NCI-H1436 (cell line): Measurements from ENCODE around the gene ALG8.
"Not testable (repeated sequence)": the region's sequence is repeated elsewhere in the genome, so short reads cannot be mapped to it uniquely, and the experiment has no call there.

Source experiments
- DNase-seq: peaks from one replicate; lab custom pipeline; 2025; lab: John Stamatoyannopoulos, UW

ALG8 gene

DNA sequence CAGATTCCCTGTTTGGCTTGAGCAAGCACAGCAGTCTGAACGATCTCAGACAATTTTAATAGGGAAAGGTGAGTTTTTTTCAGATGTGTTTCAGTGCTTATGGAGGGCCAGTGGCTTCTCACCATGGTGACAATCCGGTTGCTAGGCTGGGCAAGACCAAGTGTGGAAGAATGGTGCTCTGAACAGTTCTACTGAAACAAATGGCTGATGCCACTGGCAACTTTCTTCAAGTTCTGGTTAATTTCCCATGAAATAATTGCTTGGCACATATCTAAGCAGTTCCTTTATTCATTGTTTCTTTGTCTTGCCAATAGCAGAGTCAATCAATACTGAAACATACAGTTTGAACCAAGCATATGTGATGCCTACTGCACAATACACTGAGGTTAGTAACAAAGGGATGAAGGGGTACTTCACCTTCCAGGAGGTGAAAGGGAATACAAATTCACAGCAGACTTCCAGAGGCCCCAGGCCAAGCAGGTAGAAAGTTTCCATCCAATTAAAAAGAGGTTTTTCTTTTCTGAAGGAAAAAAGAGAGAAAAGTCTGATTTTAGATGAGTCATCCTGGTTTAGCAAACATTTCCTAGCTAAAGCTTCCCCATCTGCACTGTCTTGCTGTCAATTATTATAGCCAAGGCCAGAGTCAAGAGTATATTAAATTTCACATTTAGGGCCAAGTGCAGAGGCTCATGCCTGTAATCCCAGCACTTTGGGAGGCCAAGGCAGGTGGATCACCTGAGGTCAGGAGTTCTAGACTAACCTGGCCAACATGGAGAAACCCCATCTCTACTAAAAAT lies 38.6 kb downstream of the ALG8 start:
- DNase-seq, result no peak

DNA sequence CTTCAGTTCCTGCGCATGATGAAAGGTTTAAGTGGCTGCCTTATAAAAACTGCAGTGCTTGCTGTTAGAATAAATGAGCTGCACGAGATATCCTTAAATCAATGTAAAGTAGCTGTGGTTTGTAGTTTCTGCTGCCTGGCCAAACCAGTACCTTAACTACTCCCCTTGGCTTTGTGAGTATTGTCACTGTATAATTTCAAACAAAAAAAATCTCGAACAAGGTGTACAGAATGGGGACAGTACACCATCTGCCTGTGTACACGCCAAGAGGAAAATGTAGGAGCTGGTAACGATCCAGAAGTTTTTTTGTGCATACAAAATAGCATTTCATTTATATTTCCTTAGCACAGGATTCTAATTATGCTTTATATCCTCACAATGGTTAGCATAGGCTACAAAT lies 39.2 kb downstream of the ALG8 start:
- no peak for DNase-seq

DNA sequence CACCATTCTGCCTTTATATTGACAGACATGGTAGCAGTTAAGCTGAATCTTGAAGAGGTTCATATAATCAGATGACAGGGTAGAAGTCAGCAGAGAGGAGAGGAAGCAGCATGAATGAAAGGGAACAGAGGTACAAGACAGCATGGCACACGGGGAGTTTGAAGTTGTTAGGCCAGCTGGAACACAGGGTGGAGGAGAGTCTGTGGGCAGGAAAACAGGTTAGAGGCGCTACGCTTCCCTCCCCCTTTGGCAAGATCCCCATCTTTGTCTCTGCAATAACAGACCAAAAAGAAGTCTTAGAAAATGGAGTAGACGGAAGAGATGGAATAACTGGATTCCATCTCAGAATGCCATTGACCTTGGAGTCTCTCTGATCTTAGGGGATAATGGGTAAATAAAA lies 39.8 kb downstream of the ALG8 start:
- DNase-seq, result no peak

DNA sequence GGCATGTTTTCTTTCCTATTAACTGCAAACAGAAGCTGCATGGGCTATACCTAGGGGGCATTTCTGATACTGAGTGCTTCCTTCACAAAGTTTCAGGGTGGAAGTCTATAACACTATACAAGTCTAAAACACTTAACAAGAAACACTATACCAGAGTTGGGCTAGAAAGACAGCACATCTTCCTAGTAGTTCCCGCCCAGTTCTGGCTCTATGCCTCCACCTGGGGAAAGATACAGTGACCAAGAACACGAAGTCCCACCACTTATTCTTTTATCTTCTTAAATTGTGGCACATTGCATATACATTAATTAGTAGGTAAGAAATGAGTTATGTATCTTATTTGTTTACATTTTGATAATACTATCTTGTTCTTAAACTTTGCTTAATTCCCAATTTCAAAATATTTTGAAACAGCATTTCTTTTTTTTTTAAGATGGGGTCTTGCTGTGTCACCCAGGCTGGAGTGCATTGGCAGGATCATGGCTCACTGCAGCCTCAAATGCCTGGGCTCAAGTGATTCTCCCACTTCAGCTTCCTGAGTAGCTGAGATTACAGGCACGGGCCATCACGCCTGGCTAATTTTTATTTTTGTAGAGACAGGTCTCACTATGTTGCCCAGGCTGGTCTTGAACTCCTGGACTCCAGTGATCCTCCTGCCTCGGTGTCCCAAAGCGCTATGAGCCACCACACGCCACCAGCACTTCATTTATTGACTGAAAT lies 41.6 kb downstream of the ALG8 start:
- DNase-seq, result no peak

DNA sequence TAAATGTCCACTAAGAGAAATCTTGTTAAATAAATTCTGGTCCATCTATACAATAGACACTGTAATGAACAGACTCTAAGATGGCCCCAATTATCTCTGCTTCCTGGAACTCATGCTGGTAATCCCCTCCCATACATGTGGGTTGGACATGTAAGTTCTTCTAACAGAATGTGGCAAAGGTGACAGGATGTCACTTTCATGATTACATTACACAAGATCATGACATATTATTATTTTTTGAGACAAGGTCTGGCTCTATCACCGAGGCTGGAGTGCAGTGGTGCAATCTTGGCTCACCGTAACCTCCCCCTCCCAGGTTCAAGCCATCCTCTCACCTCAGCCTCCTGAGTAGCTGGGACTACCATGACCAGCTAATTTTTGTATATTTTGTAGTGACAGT lies 45.2 kb downstream of the ALG8 start:
- DNase-seq, result no peak

DNA sequence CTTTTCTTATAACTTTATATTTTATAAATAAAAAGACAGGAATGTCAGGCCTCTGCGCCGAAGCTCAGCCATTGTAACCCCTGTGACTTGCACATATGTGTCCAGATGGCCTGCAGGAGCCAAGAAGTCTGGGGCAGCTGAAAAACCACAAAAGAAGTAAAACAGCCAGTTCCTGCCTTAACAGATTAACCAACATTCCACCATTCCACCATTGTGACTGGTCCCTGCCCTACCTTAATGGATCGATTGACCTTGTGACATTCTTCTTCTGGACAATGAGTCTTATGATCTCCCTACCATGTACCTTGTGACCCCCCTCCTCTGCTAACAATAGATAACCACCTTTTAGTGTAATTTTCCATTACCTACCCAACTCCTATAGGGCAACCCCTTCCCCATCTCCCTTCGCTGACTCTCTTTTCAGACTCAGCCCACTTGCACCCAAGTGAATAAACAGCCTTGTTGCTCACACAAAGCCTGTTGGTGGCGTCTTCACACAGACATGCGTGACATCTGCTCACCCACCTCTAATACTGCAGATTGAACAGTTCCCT lies 52.8 kb downstream of the ALG8 start:
- DNase-seq, result not testable (repeated sequence)

DNA sequence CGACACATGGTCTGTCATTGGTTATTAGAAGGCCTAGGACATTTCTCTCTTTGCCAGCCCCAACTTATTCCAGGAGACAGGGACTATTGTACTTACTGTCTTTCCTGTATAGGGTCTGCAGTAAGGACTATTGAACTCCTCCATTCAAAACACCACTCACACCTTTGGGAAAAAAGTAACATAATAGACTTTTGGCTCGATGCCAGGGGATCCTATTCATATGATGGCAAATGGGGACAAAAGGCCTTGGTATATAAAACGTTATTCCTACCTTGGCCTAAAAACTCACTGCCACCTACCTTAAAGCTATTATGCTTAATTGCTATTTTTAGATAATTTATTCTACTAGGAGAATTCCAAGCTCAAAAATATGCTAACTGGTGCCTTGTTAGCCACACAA lies 53.5 kb downstream of the ALG8 start:
- DNase-seq, result no peak

DNA sequence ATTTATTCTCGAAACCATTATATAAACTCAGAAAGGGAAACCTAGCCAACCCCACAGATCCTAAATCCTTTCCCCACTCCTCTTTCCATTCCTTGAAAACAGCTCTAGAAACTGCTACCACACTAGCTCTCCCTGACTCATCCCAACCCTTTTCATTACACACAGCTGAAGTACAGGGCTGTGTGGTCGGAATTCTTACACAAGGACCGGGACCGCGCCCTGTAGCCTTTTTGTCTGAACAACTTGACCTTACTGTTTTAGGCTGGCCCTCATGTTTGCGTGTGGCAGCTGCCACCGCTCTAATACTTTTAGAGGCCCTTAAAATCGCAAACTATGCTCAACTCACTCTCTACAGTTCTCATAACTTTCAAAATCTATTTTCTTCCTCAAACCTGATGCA lies 54.9 kb downstream of the ALG8 start:
- not testable (repeated sequence) for DNase-seq

DNA sequence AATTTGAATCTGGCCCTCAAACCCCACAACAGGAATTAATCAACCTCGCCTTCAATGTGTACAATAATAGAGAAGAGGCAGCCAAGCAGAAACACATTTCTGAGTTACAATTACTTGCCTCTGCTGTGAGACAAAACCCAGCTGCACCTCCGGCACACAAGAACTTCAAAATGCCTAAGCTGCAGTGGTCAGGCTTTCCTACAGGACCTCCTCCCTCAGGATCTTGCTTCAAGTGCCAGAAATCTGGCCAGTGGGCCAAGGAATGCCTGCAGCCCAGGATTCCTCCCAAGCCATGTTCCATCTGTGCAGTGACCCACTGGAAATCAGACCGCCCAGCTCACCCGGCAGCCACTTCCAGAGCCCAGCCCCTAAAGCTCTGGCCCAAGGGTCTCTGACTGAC lies 56.4 kb downstream of the ALG8 start:
- no peak for DNase-seq

DNA sequence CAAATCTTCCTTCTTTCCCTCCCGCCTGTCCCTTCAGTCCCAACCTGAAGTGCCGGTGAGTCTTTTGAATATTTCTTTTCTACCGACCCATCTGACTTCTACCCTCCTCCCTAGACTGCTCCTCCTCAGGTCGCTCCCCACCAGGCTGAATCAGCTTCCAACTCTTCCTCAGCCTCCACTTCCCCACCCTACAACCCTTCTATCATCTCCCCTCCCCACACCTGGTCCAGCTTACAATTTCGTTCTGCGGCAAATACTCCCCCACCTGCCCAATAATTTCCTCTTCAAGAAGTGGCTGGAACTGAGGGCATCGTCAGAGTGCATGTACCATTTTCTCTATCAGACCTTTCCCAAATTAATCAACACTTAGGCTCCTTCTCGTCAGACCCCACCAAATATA lies 57.3 kb downstream of the ALG8 start:
- no peak for DNase-seq

DNA sequence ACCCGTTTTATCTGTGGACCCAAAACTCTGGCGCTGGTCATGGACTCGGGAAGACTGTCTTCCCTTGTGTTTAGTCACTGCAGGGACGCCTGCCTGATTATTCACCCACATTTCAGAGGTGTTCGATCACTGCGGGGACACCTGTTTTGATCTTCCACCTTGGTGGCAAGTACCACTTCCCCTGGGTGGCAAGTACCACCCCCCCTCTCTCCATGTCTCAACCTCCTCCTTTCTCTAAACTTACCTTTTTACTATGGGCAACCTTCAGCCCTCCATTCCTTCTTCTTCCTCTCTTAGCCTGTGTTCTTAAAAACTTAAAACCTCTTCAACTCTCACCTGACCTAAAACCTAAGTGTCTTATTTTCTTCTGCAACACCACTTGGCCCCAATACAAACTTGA lies 57.8 kb downstream of the ALG8 start:
- no peak for DNase-seq

DNA sequence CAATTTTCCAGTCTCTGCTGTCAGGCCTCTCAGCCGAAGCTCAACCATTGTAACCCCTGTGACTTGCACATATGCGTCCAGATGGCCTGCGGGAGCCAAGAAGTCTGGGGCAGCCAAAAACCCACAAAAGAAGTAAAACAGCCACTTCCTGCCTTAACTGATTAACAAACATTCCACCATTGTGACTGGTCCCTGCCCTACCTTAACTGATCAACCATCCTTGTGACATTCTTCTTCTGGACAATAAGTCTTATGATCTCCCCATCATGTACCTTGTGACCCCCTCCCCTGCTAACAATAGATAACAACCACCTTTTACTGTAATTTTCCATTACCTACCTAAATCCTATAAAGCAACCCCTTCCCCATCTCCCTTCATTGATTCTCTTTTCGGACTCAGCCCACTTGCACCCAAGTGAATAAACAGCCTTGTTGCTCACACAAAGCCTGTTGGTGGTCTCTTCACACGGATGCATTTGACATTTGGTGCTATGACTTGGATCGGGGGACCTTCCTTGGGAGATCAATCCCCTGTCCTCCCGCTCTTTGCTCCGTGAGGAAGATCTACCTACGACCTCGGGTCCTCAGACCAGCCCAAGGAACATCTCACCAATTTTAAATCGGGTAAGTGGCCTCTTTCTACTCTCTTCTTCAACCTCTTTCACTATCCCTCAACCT lies 58.5 kb downstream of the ALG8 start:
- DNase-seq, result no peak

DNA sequence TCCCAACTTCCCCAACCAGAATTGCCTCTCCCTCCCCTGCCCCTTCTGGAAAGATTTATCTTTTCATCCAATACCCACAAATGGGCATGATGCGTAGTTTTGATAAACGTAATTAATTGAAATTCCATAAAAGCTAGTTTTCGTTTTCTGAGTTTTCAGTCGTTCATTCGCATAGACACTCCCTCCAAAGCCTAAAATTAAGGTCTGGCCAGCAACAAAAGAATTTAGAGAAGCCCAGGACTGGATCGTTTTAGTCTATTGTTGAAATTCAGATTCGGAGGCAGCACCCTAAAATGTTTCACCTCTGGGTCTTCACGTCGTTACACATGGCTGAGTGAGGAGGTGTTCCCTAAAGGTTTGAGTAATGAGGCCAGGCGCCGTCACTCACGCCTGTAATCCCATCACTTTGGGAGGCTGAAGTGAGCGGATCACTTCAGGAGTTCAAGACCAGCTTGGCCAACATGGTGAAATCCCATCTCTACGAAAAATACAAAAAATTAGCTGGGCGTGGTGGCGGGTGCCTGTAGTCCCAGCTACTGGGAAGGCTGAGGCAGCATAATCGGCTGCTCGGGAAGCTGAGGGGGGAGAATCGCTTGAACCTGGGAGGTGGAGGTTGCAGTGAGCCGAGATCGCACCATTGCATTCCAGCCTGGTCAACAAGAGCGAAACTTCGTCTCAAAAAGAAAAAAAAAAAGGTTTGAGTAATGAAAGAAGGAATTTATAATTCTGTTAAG lies 59.2 kb downstream of the ALG8 start:
- DNase-seq, result no peak

DNA sequence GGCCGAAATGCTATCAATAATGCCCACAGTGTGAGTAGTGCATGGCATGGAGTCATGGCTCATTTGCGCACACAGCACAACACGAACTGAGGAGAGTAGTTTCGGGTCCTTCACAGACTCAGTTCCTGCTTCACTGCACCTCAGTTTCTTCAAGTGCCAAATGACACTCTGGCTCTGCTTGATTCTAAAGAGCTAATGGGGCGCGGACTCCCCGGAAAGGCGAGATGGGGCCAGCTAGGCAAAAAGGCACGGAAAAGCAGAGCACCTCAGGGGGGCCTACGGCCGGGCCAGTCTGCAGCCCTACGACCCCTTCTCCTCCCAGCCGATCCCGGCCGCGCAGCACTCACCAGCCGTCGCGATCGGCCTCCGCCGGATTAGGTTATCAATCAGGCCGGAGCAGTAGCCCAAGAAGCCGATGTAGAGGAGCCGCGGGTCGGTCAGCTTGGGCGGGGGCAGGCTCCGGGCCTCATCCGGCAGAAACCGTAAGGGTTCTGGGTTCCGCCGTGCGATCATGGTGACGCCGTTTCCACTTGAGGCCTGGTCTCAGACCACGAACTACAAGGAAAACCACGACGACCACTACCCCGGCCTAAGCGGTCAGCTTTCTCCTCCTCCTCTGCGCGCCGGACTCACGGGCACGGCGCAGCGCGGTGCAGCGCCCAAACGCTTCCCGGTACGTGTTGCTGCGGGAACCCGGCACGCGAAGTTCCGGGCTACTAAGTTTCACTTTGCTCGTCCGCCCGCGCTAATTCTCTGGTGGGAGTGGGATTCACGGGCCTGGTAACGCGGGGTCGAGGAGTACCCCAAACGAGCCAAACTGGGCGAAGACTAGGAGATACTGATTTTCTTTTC lies 60.0 kb downstream of the ALG8 start, which contains the start of gene NDUFC2:
Gene NDUFC2, minus strand, starts transcription at position 631 of the 852 bp plus-strand sequence. Its CDS starts 118 bp downstream, at position 513.
- DNase-seq, result peak; percentile 54

DNA sequence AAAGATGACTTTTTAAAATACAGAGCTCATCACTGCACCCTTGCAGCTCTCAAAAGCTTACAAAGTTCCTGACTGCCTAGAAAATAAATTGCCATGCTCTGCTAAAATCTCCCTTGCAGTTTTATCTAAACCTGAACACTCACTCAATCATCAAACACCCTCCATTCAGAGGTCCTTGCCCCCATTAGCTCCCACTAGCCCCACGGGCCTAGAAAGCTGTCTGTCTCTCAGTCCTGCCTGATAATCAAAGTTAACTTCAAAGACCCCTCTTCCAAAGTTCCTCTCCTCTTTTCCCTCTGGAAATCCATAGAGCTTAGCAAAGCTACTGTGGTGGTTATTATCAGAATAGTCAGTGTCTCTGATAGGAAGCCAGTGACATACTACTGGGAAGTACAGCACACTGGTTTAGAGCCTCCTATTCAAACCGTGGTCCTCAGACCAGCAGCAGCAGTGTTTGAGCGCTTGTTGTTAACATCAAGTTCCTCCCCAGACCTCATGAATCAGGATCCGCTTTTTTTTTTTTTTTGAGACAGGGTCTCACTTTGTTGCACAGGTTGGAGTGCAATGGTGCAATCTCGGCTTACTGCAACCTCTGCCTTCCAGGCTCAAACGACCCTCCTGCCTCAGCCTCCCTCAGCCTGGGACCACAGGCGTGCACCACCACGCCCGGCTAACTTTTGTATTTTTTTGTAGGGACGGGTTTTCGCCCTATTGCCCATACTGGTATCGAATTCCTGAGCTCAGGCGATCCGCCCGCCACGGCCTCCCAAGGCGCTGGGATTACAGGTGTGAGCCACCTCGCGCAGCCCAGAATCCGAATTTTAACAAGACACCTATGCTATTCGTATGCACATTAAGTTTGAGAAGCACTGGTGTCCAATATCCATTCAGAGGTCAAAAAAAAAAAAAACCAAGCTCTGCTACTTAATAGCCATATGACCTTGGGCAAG lies 60.9 kb downstream of the ALG8 start:
- no peak for DNase-seq

DNA sequence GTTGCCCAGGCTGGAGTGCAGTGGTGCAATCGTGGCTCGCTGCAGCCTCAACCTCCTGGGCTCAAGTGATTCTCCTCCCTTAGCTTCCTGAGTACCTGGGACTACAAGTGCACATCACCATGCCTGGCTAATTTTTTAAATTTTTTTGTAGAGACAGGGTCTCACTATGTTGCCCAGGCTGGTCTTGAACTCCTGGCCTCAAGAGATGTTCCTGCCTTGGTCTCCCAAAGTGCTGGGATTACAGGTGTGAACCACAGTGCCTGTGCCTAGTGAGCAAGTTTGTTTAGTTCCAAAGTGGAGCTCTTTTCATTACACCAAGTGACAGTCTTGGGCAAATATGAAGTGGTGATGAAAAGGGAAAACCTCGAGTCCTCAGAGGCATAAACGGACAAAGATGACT lies 61.8 kb downstream of the ALG8 start:
- DNase-seq, result not testable (repeated sequence)

DNA sequence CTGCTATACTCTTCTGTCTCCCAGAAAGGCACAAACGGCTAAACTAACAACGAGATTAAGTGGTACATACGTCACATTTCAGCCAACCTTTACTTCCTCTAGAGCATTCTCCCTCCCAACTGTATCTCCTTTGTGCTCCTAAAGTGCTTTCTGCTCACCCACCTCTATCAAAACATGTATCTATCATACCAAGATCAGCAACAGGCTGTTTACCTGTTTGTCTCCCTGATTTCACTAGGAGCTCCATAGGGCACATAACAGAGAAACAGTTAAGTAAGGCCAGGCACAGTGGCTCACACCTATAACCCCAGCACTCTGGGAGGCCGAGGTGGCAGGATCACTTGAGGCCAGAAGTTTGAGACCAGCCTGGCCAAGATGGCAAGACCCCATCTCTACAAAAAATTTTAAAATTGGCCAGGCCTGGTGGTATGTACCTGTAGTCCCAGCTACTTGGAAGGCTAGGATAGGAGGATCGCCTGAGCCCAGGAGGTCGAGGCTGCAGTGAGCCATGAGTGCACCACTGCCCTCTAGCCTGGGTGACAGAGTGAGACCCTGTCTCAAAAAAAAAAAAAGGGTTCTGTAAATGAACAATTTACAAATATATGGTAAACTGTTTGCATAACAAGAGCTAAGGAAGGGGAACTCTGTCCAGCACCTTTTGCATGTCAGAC lies 62.6 kb downstream of the ALG8 start:
- no peak for DNase-seq

DNA sequence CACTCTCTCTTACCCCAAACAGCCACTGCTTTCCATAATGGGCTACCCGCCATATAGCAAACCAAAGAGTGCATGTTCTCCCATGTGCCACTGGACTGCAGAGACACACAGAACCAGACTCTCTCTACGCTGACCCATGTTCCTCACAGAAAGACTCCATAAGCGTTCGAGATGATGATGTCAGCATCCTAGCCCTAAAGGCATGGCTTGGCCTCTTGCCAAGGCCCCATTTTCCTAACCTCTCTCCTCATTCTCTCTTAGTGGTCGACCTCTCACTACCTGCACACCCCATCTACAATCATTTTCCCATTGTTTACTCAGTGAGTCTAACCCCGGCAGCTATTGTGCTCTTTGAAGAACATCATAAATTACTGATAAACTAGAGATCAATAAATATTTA lies 64.7 kb downstream of the ALG8 start:
- no peak for DNase-seq

DNA sequence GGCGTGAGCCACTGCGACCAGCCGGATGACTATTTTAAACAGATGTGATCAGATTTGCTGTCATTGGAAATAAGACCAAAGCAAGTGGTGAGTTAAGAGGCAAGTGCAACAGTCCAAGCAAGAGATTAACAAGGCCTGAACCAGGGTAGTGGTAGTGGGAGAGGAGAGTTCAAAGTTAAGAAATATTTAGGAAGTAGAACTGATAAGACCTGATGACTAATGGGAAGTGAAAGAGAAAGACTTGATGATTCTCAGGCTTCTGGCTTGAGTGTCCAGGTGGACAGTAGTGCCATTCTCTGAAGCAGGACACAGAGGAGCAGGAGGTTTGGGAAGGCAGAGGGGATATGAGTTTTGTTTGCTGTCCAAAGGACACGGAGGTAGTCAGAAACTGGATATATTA lies 67.0 kb downstream of the ALG8 start:
- no peak for DNase-seq
